ENCODE results near the gene SLC12A8.
A peak's percentile ranks its signal among the peaks of the same experiment; 100 is the strongest.

The SLC12A8 gene

DNA sequence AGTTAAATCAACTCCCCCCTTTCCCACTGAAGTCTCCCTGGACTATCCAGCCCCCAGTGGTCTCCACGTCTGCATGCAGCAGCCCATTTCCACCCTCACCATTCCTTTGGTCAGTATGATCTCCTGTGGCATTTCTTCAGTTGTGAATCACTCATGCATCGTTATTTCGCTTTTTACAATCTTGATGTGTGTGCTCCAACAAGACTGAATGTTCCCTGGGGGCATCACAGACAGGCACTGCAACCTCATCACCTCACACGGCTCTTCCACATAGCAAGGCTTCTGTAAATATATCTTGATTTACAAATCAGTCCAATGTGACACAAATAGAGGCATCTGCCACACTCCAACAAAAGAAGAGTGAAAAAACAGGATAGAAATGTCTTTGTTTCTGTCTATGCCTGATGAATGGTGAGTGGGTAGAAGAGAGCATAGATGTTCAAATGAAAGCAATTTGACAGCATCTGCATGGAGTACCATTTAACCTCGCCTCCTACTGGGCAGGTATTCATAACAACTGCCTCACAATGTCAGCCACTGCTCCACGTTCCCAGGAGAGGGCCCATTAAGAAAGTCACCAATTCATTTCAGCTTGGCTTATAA lies 162.0 kb downstream of the SLC12A8 start:
- no peak for DNase-seq

GRCh38 chr3:125048282-125048681 lies 164.3 kb downstream of the SLC12A8 start:
- DNase-seq, result no peak

GRCh38 chr3:125045965-125046364 lies 166.6 kb downstream of the SLC12A8 start:
- peak; percentile 66 for DNase-seq

GRCh38 chr3:125045194-125045593 lies 167.4 kb downstream of the SLC12A8 start:
- no peak for DNase-seq

- no peak for DNase-seq
These were observed 168.9 kb downstream of the SLC12A8 start for GRCh38 chr3:125043599-125044151.

DNA sequence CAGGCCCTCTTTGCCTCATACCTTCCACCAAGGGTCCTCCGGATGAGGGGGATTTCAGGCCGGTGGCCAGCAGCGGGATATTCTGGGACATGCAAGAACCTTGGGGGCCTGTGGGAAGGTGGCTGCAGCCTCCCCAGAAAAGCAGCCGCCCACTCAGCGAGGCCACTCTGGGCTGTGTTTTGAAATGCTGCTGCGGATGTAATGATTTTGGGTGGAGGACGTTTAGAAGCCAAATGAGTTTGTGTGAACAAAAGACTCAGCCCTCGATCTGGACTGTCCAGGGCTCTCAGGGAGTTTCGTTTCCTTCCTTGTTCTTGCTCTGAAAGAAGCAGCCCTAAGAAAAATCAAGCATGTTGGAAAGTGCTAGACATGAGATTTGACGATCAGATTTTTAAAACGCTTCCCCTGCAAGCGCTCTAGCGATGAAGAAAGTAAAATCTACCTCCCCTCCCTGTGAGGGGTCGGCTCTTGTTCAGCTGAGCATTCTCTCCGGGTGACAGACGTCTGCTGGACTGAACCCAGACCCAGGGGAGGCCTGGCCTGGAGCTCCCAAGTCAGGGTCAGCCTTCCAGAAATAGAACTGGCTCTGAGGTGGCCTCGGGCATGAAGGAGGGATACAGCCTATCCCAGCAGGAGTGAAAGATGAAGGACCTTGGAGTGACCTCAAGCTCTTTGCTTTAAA lies 169.7 kb downstream of the SLC12A8 start:
- DNase-seq, result no peak

- DNase-seq, result no peak
These were observed 173.1 kb downstream of the SLC12A8 start for GRCh38 chr3:125039131-125040100.

- DNase-seq, result no peak
These were observed 174.9 kb downstream of the SLC12A8 start for GRCh38 chr3:125037498-125038150.

- no peak for DNase-seq
These were observed 177.3 kb downstream of the SLC12A8 start for GRCh38 chr3:125035217-125035616.

DNA sequence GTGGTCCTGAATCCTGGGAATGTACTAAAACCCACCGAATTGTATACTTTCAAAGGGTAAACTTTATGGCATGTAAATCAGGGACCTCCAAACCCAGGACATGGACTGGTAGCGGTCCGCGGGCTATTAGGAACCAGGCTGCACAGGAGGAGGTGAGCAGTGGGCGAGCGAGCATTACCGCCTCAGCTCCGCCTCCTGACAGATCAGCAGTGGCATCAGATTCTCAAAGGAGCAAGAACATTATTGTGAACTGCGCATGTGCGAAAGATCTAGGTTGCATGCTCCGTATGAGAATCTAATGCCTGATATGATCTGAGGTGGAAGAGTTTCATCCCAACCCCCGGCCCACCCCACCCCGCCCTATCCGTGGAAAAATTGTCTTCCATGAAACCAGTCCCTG lies 178.9 kb downstream of the SLC12A8 start:
- DNase-seq, result no peak

DNA sequence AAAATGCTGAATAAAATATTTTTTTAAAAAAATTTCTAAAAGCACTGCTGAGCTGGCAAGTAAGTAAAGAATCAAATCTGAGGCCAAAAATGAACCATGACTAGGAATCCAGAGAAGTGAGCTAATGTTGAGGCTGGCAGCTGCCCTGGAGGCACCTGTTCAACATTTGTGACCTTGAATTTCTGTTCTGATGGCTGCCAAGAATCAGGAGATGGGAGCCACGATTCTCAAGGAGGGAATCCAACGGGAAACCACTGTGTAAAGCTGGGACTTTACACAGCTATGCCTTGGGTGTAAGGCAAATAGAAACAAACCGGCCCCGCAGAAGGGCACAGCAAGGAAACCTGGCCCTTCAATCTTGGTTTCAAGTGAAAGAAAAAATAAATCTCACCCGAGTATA lies 179.4 kb downstream of the SLC12A8 start:
- no peak for DNase-seq

- DNase-seq, result no peak
These were observed 179.9 kb downstream of the SLC12A8 start for GRCh38 chr3:125032683-125033082.
